GM12878 (cell line): ENCODE results near the gene MSL1. TPM values are rescaled to one million over a fixed set of nuclear protein-coding genes. Genes with fewer than 3 reads are reported as not detected.

Source experiments
- ATAC-seq: fragments of 200-7000 bp; cut with Tn5 transposase; 3 replicates; pipeline ENCODE4 v1.9.1; 2020; ENCODE audit warnings: mild to moderate bottlenecking, moderate library complexity
- BruUV-seq: library from RNA; stranded (reverse); fragments of 400-500 nt; replicated peaks from 2 replicates; lab custom pipeline; 2021; lab: Mats Ljungman, UMichigan
- CTCF ChIA-PET: fragments of 300-600 bp; sonication (Branson Sonifier 250); formaldehyde crosslinking; extraction: SDS; loops from one replicate; lab custom pipeline; 2021; ENCODE audit warnings: inconsistent platforms; lab: Yijun Ruan, JAX
- POLR2A ChIA-PET: fragments of 350-600 bp; formaldehyde crosslinking; extraction: SDS; loops from one replicate; lab custom pipeline; 2021; ENCODE audit warnings: inconsistent platforms; lab: Charles Lee
- RAD21 ChIA-PET: fragments of 300-600 bp; sonication (Branson Sonifier 250); formaldehyde crosslinking; loops from one replicate; lab custom pipeline; 2023; ENCODE audit warnings: antibody characterized with exemption; ENCODE audit not compliant: unreplicated experiment; lab: Charles Lee
- SMC1A ChIA-PET: fragments of 300-600 bp; sonication (Branson Sonifier 250); formaldehyde crosslinking; loops from one replicate; lab custom pipeline; 2023; ENCODE audit not compliant: unreplicated experiment, uncharacterized antibody; lab: Charles Lee
- DNase-seq: peaks from one replicate; pipeline ENCODE4 v3.0.0-alpha.2; 2011; ENCODE audit warnings: low read depth, low spot score
- FAIRE-seq: peaks from 3 replicates; lab custom pipeline; 2011; peaks lifted over from hg19 to GRCh38; lab: Jason Lieb, UNC
- H2AFZ ChIP-seq: 2 replicates; pipeline ENCODE4 v1.6.0; 2011; ENCODE audit warnings: low read depth, low read length, control low read depth; ENCODE audit not compliant: control insufficient read depth
- H3K27ac ChIP-seq: 2 replicates; pipeline ENCODE4 v1.5.1; 2011; ENCODE audit warnings: control low read depth; ENCODE audit not compliant: control insufficient read depth, insufficient read depth
- H3K27me3 ChIP-seq, 2 experiments: replicated peaks in 1 of 2; 2 replicates each; pipeline versions ENCODE4 v1.6.0 to v1.6.1; 2011; ENCODE audit warnings: low read length in 1 of 2; ENCODE audit not compliant: control insufficient read depth in 2 of 2, insufficient read depth in 2 of 2
- H3K36me3 ChIP-seq, 2 experiments: 2 replicates each; pipeline ENCODE4 v1.5.1; 2011; ENCODE audit warnings: low read length in 1 of 2; ENCODE audit not compliant: control insufficient read depth in 2 of 2, insufficient read depth in 2 of 2
- H3K4me1 ChIP-seq: 2 replicates; pipeline ENCODE4 v1.6.1; 2011; ENCODE audit warnings: mild to moderate bottlenecking, low read length, moderate library complexity, mixed read lengths; ENCODE audit not compliant: control insufficient read depth, insufficient read depth
- H3K4me2 ChIP-seq: 2 replicates; pipeline ENCODE4 v1.6.0; 2011; ENCODE audit warnings: control low read depth; ENCODE audit not compliant: control insufficient read depth, insufficient read depth
- H3K4me3 ChIP-seq: fragments of 200-600 bp; sonication (generic); 2 replicates; pipeline ENCODE4 v1.5.1; 2016
- H3K79me2 ChIP-seq: 2 replicates; pipeline ENCODE4 v1.6.0; 2011; ENCODE audit warnings: low read length; ENCODE audit not compliant: control insufficient read depth, insufficient read depth
- H3K9ac ChIP-seq: 2 replicates; pipeline ENCODE4 v1.8.0; 2011; ENCODE audit warnings: low read length, control low read depth, mixed read lengths; ENCODE audit not compliant: control insufficient read depth, insufficient read depth
- H3K9me3 ChIP-seq: replicated peaks from 3 replicates; pipeline ENCODE4 v1.5.1; 2011; ENCODE audit warnings: mild to moderate bottlenecking, low read length; ENCODE audit not compliant: control insufficient read depth, insufficient read depth
- H4K20me1 ChIP-seq: 2 replicates; pipeline ENCODE4 v1.6.0; 2011; ENCODE audit not compliant: control insufficient read depth, insufficient read depth
- ASH2L ChIP-seq: fragments of 300-600, 200-600 bp; sonication (generic); IDR thresholded peaks from 2 replicates; pipeline ENCODE4 v1.6.1; 2017; ENCODE audit warnings: low read depth, mild to moderate bottlenecking, borderline replicate concordance
- CHD1 ChIP-seq: IDR thresholded peaks from 2 replicates; pipeline ENCODE4 v1.6.1; 2012; ENCODE audit warnings: low read depth, low read length, improper control_type of control experiment
- EGR1 ChIP-seq, 2 experiments: IDR thresholded peaks; 1 replicate in 1 of 2; 2 replicates in 1 of 2; pipeline ENCODE4 v1.6.1; 2011 to 2012; ENCODE audit warnings: low read depth in 2 of 2, low read length in 2 of 2, borderline replicate concordance in 1 of 2, mild to moderate bottlenecking in 1 of 2, moderate library complexity in 1 of 2
- EP300 ChIP-seq, 2 experiments: fragments of 150-350 bp in 1 of 2; IDR thresholded peaks; 2 replicates each; pipeline ENCODE4 v1.6.1; 2011 to 2012; ENCODE audit warnings: low read depth in 2 of 2, low read length in 2 of 2, borderline replicate concordance in 1 of 2, improper control_type of control experiment in 1 of 2, inconsistent platforms in 1 of 2; ENCODE audit not compliant: control insufficient read depth in 1 of 2
- EZH2 ChIP-seq: IDR thresholded peaks from 2 replicates; pipeline ENCODE4 v1.6.1; 2012; ENCODE audit warnings: low read depth, mild to moderate bottlenecking, control low read depth, inconsistent platforms, low read length, borderline replicate concordance; ENCODE audit not compliant: control insufficient read depth
- MEF2A ChIP-seq: IDR thresholded peaks from 2 replicates; pipeline ENCODE4 v1.6.1; 2011; ENCODE audit warnings: low read depth, mild to moderate bottlenecking, low read length, moderate library complexity; ENCODE audit not compliant: insufficient read depth
- MXI1 ChIP-seq: fragments of 150-350 bp; IDR thresholded peaks from 2 replicates; pipeline ENCODE4 v1.6.1; 2011; ENCODE audit warnings: low read depth, mild to moderate bottlenecking, inconsistent platforms, low read length, improper control_type of control experiment
- MYB ChIP-seq: fragments of 150-350 bp; IDR thresholded peaks from 2 replicates; pipeline ENCODE4 v1.6.1; 2014; ENCODE audit warnings: mild to moderate bottlenecking, low read depth, low read length, borderline replicate concordance
- MYC ChIP-seq: IDR thresholded peaks from 2 replicates; pipeline ENCODE4 v1.6.1; 2011; ENCODE audit warnings: mild to moderate bottlenecking, low read length, moderate library complexity, inconsistent platforms; ENCODE audit not compliant: insufficient read depth, insufficient replicate concordance, insufficient read length, severe bottlenecking
- RBBP5 ChIP-seq: fragments of 200-600 bp; sonication (generic); conservative IDR thresholded peaks from 2 replicates; pipeline ENCODE4 v1.6.1; 2016
- SRF ChIP-seq, 2 experiments: IDR thresholded peaks; 2 replicates each; pipeline ENCODE4 v1.6.1; 2011; ENCODE audit warnings: low read depth in 2 of 2, low read length in 2 of 2, mild to moderate bottlenecking in 1 of 2, moderate library complexity in 1 of 2
- TAF1 ChIP-seq: IDR thresholded peaks from 2 replicates; pipeline ENCODE4 v1.6.1; 2011; ENCODE audit warnings: mild to moderate bottlenecking, low read depth, low read length, borderline replicate concordance
- TBL1XR1 ChIP-seq: IDR thresholded peaks from 2 replicates; pipeline ENCODE4 v1.6.1; 2012; ENCODE audit warnings: low read depth, low read length, improper control_type of control experiment
- TCF3 ChIP-seq: IDR thresholded peaks from 2 replicates; pipeline ENCODE4 v1.6.1; 2012; ENCODE audit warnings: low read depth, mild to moderate bottlenecking, low read length, borderline replicate concordance; ENCODE audit not compliant: insufficient read depth
- WGBS: methylation state at CpG from one replicate; pipeline ENCODE4 v1.1.6; 2016; ENCODE audit warnings: low lambda C conversion rate; ENCODE audit not compliant: insufficient replicate concordance, insufficient coverage; ENCODE audit errors: missing lambda C conversion rate; 5-methylcytosine and 5-hydroxymethylcytosine counted together
- in situ Hi-C: fragments of 300-500 bp; cut with MboI; formaldehyde crosslinking; loops from 9 replicates; pipeline ENCODE4 v1.14.3; 2018; ENCODE audit warnings: mixed read lengths
- intact Hi-C: fragments of 100-400 bp; cut with micrococcal nuclease; formaldehyde crosslinking; loops from one replicate; pipeline ENCODE4 v1.14.2; 2022; ENCODE audit not compliant: unreplicated experiment
- polyA plus RNA-seq, 11 experiments: library from polyadenylated mRNA; depleted of rRNA in 4 of 11; unstranded in 6 of 11; stranded (reverse) in 5 of 11; fragments of >200 nt; fragmentation: Nextera tagmentation in 4 of 11; fragmentation: Illumina TruSeq in 1 of 11; extraction: Ambion mirVana in 4 of 11; extraction: Trizol in 1 of 11; gene quantifications; 1 replicate in 1 of 11; 2 replicates in 10 of 11; pipeline versions ENCODE4 v1.2.1 to v1.2.3, GENCODE V29; 2011 to 2016; ENCODE audit warnings: inconsistent platforms in 2 of 11, missing spikeins in 2 of 11, low read depth in 1 of 11
- total RNA-seq, 4 experiments: library from RNA; depleted of rRNA in 3 of 4; stranded (reverse); fragments of >200 nt in 3 of 4; fragmentation: Illumina TruSeq in 1 of 4; extraction: Trizol in 1 of 4; gene quantifications; 2 replicates each; pipeline versions ENCODE4 v1.2.1 to v1.2.3, GENCODE V29; 2013 to 2021
- TF ChIP-seq, protein P1 (sequence below): IDR thresholded peaks from 2 replicates; pipeline ENCODE4 v1.6.1; 2012; ENCODE audit warnings: low read length, inconsistent platforms
- TF ChIP-seq, protein P2 (sequence below): fragments of 450-650 bp; IDR thresholded peaks from 2 replicates; pipeline ENCODE4 v1.6.1; 2017; ENCODE audit warnings: borderline replicate concordance
- TF ChIP-seq, protein P3 (sequence below): fragments of 450-650 bp; IDR thresholded peaks from 2 replicates; pipeline ENCODE4 v1.6.1; 2018; ENCODE audit warnings: mild to moderate bottlenecking, low read depth, moderate library complexity; ENCODE audit not compliant: partially characterized antibody

Gene MSL1
- total and polyA plus RNA-seq, 10 of the 15 experiments (the other 5 are each of a cell fraction or from before 2014, with no cell fraction given), result 6.1 to 95.2 (median 51.8) TPM

DNA sequence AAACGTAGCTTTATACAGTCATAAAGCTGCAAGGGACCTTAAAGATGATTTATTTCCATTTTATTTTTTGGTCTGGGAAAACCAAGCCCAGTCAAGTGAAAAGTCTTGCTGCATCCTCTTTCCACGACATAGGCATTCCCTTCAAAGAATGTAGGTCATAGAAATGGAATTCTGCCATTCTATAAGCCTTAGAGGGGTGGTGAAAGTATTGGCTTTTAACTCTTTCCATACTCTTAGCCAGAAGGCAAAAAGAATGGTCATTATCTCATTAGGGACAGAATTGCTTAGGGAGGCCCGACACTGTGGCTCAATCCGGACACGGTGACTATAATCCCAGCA, 7.9 kb upstream of the MSL1 start (continued):
- TF ChIP-seq, protein P1, sequence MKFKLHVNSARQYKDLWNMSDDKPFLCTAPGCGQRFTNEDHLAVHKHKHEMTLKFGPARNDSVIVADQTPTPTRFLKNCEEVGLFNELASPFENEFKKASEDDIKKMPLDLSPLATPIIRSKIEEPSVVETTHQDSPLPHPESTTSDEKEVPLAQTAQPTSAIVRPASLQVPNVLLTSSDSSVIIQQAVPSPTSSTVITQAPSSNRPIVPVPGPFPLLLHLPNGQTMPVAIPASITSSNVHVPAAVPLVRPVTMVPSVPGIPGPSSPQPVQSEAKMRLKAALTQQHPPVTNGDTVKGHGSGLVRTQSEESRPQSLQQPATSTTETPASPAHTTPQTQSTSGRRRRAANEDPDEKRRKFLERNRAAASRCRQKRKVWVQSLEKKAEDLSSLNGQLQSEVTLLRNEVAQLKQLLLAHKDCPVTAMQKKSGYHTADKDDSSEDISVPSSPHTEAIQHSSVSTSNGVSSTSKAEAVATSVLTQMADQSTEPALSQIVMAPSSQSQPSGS, result no peak
- TF ChIP-seq RBBP5, result no peak
- TF ChIP-seq, all 136 proteins: peak for 0

- ATAC-seq, result no peak
- DNase-seq, result no peak
- Histone ChIP-seq H3K4me1 (peaks cover 28% of the 10 kb centered on the region), H3K27ac (no peak overlapping the region), H3K79me2 (no peaks in the 10 kb centered on the region), H3K27me3 (no peaks in the 10 kb centered on the region), H2AFZ (no peak overlapping the region), H3K9me3 (no peaks in the 10 kb centered on the region), H3K9ac (no peak overlapping the region), H4K20me1 (no peaks in the 10 kb centered on the region), H3K4me2 (no peak overlapping the region), H3K36me3 (no peaks in the 10 kb centered on the region), H3K4me3 (no peak overlapping the region)
- intact Hi-C loops, result no loop called here
- SMC1A ChIA-PET, result interaction anchor here (0.6 to 8.0 kb wide), 10 partner anchors 9 to 1579 kb away, joined by 3 to 177 read pairs (median 46); partner anchors contain the start of genes CDC6 and NR1D1
- WGBS, result 29% methylated on average over 2 of the region's 2 CpGs
- RAD21 ChIA-PET, result interaction anchor here (0.7 to 7.0 kb wide), 8 partner anchors 9 to 192 kb away, joined by 3 to 246 read pairs (median 48); partner anchors contain the start of genes CASC3, MSL1 and NR1D1
- FAIRE-seq, result no peak
- POLR2A ChIA-PET, result interaction anchor here (0.6 to 1.6 kb wide), 5 partner anchors 18 to 1593 kb away, joined by 3 to 5 read pairs (median 4); no protein-coding TSS in a partner anchor
- in situ Hi-C loops, result no loop called here
- CTCF ChIA-PET, result interaction anchor here (0.9 to 7.9 kb wide), 11 partner anchors 10 to 209 kb away, joined by 3 to 367 read pairs (median 42); partner anchors contain the start of genes MSL1, NR1D1 and THRA
- no TSS peak for BruUV-seq
- TF ChIP-seq TBL1XR1 (no peak), TAF1 (no peak), ASH2L (no peak), MYC (no peak), MXI1 (no peak), CHD1 (no peak), EP300 (IDR thresholded peaks at IDR 0.05; ENCODE audit: borderline replicate concordance in 1 of 2, control insufficient read depth in 1 of 2, low read depth in 2 of 2, low read length in 2 of 2) (no peak), SRF (IDR thresholded peaks at IDR 0.05; ENCODE audit: low read depth in 2 of 2, low read length in 2 of 2) (no peak), EGR1 (IDR thresholded peaks at IDR 0.05; ENCODE audit: borderline replicate concordance in 1 of 2, low read depth in 2 of 2, low read length in 2 of 2) (no peak), TCF3 (no peak), MYB (no peak), EZH2 (no peak), MEF2A (no peak)
- TF ChIP-seq, protein P2, sequence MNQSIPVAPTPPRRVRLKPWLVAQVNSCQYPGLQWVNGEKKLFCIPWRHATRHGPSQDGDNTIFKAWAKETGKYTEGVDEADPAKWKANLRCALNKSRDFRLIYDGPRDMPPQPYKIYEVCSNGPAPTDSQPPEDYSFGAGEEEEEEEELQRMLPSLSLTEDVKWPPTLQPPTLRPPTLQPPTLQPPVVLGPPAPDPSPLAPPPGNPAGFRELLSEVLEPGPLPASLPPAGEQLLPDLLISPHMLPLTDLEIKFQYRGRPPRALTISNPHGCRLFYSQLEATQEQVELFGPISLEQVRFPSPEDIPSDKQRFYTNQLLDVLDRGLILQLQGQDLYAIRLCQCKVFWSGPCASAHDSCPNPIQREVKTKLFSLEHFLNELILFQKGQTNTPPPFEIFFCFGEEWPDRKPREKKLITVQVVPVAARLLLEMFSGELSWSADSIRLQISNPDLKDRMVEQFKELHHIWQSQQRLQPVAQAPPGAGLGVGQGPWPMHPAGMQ, result no peak
- TF ChIP-seq, protein P3, sequence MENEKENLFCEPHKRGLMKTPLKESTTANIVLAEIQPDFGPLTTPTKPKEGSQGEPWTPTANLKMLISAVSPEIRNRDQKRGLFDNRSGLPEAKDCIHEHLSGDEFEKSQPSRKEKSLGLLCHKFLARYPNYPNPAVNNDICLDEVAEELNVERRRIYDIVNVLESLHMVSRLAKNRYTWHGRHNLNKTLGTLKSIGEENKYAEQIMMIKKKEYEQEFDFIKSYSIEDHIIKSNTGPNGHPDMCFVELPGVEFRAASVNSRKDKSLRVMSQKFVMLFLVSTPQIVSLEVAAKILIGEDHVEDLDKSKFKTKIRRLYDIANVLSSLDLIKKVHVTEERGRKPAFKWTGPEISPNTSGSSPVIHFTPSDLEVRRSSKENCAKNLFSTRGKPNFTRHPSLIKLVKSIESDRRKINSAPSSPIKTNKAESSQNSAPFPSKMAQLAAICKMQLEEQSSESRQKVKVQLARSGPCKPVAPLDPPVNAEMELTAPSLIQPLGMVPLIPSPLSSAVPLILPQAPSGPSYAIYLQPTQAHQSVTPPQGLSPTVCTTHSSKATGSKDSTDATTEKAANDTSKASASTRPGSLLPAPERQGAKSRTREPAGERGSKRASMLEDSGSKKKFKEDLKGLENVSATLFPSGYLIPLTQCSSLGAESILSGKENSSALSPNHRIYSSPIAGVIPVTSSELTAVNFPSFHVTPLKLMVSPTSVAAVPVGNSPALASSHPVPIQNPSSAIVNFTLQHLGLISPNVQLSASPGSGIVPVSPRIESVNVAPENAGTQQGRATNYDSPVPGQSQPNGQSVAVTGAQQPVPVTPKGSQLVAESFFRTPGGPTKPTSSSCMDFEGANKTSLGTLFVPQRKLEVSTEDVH, result no peak
Measured at GRCh38 chr17:40115101-40115436, 6.7 kb upstream of the MSL1 start.
